ENCODE data around the gene PHETA2.

Gene PHETA2, protein sequence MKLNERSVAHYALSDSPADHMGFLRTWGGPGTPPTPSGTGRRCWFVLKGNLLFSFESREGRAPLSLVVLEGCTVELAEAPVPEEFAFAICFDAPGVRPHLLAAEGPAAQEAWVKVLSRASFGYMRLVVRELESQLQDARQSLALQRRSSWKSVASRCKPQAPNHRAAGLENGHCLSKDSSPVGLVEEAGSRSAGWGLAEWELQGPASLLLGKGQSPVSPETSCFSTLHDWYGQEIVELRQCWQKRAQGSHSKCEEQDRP

DNA sequence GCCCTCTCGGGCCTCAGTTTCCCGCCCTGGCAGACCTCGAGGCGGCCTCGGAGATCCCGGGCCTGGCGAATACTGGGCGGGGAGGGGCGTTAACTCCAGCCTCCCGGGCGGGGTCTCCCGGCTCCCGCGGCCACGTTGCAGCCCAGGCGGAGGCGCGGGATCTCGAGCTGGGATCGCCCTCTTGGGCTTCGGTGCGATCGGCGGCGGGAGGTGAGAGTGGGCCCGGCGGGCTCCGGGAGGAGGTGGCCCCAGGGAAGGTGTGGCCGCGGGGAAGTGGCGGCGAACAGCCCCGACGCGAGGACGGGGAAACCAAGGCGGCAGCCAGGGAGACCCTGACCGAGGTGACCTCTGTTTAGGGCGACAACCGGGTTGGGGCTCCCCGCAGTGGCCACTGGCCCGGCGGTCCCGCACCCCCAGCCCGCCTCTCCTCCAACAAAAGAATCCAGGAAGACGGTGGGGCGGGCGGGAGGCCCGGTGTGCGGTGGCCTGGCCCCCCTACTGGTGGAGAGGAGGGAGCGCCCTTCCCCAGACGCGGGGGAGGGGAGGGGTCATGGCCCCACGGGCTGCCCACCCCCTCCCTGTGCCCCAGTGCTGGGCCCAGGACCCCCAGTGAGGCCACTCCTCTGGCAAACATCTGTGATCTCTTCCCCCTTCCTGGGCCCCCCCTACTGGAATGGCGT, at the start of gene PHETA2:
Gene PHETA2 (plus strand): TSS at position 117 of the 680 bp plus-strand sequence. CDS start 3,046 bp downstream, outside the sequence.
- peak; percentile 43 for DNase-seq

DNA sequence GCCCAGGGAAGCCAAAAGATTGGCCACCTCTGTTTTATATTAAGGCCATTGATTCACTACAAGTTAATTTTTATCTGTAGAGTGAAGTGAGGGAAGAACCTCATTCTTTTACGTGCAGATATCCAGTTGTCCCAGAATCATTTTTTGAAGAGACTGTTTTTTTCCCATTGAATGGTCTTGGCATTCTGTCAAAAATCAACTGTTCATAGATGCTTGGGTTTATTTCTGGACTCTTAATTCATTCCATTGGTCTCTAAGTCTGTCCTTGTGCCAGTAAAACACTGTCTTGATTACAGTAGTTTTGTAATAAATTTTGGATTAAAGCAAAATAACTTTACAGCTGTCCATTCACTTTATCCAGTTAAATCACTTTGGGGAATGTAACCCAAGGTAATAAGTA, 48.6 kb upstream of the PHETA2 start:
- no peak for DNase-seq

DNA sequence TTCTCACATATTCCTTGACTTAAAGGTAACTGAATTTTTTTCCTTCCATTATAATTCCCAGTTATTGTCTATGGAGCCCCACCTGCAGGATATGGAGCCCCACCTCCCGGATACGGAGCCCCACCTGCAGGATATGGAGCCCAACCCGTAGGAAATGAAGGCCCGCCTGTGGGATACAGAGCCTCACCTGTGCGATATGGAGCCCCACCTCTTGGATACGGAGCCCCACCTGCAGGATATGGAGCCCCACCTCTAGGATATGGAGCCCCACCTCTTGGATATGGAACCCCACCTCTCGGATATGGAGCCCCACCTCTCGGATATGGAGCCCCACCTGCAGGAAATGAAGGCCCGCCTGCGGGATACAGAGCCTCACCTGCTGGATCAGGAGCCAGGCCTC, 47.3 kb upstream of the PHETA2 start:
- no peak for DNase-seq

DNA sequence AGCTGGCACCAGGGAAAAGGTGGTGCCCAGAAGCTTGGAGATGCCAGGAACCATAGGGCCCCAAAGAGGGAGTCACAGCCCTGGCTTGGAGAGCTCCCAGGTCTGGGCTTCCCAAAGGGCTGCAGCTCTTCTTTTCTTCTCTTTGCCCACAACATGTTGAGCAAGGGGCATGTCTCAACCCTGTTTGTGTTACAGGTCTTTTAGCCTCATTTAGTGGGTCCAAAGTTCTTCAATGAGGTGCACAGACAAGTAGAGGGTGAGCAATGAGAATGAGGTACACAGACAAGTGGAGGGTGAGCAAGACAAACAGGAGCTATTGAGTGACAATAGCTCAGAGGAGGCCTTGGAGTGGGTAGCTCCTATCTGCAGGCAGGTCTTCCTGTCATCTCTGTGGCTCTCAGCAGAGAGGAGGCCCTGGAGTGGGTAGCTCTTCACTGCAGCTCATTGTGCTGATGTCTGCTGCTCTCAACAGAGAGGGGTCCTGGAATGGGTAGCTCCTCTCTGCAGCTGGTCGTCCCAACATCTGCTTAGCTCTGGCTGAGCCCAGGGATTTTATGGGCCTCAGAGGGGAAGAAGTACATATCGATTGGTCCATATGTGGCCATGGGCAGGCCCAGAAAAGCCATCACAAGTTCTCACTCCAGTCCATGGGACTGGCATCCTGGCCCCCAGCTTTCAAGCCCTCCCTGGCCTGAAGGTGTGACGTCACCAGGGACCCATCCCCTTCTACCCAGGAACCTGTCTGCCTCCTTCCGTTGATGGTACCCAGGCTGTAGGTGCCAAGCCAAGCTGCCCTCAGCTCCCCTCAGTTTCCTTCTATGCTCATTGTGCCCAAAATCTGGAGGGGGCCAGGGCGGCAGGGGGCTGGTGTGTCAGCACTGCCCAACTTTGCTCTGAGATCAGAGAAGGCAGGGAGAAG, 40.5 kb upstream of the PHETA2 start:
- no peak for DNase-seq

DNA sequence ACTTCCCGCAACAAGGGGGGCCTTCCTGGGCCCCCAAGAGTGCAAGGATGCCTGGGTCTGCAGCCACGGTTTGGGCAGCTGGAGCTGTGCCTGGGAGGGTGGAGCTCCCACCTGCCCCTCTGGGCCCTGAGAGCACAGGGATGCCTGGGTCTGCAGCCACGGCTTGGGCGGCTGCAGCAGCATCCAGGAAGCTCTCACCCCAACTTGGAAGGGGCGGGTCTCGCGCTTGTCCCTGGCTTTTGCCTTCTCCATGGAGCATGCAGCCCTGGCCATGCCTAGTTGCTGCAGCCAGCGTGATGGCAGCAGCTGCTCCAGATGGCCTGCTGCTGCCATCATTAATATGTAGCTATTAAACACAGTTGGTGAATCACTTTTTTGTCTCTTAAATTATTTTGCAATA, 38.8 kb upstream of the PHETA2 start:
- no peak for DNase-seq

DNA sequence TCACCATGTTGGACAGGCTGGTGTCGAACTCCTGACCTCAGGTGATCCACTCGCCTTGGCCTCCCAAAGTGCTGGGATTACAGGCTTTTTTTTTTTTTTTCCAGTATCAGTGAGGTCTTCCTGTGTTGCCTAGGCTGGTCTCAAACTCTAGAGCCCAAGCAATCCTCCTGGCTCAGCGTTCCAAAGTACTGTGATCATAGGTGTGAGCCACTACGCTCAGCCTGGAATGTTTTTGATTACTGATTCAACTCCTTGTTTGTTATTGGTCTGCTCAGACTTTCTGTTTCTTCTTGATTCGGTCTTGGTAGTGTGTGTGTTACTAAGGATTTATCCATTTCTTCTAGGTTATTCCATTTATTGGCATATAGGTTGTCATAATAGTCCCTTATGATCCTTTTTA, 34.8 kb upstream of the PHETA2 start:
- no peak for DNase-seq

DNA sequence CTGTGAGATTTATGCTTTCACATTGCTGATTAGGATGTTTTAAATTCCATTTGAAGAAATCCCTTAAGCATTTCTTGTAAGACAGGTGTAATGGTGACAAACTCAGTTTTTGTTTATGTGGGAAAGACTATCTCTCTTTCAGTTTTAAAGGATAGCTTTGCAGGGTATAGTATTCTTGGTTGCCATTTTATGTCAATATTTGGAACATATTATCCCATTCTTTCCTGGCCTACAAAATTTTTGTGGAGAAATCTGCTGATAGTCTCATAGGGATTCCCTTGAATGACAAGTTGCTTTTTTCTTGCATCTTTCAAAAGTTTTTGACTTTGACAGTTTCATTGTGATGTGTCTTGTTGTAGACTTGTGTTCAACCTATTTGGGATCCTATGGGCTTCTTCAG, 32.3 kb upstream of the PHETA2 start:
- no peak for DNase-seq

DNA sequence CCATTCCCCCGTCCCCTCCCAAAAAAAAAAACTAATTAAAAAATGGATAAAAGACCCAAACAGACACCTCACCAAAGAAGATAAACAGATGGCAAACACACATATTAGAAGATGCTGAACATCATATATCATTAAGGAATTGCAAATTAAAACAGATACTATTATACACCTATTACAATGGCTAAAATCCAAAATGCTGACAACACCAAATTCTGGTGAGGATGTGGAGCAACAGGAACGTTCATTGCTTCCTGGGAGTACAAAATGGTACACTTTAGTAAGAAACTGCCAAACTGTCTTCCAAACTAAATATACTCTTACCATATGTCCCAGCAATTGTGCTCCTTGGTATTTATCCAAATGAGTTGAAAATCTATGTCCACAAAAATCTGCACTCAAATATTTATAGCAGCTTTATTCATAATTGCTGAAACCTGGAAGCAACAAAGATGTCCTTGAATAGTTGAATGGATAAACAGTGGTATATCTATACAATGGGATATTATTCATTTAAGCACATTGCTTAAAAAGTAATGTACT, 23.3 kb upstream of the PHETA2 start:
- DNase-seq = no peak

DNA sequence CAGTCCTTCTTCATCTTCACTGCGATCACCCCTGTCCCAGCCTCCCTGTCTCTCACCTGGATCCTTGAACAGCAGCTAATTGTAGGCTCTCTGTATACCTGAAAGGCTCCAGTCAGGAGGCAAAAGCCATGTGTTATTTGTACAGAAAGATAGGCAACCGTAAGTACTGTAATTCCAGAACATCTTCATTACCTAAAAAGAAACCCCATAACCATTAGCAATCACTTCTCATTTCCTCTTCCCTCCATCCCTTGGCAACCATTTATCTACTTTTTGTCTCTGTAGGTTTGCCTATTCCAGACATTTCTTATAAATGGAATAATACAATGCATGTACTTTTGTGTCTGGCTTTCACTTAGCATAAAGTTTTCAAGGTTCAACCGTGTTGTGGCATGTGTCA, 21.3 kb upstream of the PHETA2 start:
- no peak for DNase-seq

DNA sequence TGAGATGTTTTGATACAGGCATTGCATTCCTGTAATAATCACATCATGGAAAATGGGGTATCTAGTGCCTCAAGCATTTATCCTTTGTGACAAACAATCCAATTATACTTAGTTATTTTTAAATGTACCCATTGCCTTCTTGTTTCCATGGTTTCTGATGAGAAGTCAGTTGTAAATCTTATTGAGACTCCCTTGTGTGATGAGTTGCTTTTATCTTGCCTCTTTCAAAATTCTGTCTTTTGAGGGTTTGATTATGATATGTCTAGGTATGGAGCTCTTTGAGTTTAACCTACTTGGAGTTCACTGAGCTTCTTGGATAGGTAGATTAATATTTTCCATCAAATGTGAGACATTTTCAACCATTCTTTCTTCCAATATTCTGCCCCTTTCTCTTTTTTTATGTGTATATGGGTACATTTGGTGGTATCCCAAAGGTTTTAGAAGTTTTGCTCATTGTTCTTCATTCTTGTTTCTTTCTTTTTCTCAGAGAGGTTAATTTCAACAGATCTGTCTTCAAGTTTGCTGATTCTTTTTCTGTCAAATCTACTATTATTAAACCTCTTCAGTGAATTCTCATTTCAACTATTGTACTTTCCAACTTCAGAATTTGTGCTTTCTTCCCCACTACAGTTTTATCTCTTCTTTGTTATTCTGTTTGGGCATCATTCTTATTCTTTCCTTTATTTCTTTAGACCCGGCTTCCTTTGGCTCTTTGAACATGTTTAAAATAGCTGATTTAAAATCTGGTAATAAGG, 17.1 kb upstream of the PHETA2 start:
- DNase-seq = no peak

DNA sequence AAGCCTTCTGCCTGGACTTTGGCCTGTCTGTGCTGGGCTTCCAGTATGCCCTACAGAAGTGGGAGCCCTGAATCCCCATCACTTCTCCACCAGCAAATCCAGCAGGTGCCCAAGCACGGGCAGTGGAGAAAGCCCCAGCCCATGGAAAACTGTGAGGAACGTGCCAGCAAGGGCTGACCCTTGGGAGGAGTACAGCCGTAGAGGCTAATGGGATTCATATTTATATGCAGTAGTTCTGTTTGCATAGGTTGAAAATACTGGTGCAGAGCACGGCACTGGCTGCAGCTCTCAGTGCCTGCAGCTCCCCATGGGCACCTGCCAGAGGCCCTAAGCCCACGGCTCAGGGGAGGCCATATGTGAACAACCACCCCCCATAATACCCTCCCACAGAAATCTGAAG, 13.6 kb upstream of the PHETA2 start:
- DNase-seq = no peak

DNA sequence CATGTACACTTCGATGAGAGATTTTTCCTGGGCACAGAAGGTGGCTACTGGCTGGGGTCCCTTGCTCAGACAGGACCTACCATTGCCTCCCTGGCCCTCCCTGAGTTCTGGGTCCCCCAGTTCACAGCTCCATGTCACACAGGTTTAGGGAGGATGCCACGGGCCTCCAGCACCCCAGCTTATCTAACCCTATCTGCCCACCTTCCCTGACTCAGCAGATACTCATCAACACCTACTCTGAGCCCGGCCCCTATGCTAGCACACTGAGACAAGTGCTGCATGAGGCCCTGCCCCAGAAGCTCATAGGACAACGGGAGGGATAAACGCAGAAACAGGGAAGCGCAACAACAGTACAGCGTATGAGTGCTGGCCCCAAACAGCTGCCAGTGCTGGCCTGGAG, 13.0 kb upstream of the PHETA2 start:
- DNase-seq = no peak

DNA sequence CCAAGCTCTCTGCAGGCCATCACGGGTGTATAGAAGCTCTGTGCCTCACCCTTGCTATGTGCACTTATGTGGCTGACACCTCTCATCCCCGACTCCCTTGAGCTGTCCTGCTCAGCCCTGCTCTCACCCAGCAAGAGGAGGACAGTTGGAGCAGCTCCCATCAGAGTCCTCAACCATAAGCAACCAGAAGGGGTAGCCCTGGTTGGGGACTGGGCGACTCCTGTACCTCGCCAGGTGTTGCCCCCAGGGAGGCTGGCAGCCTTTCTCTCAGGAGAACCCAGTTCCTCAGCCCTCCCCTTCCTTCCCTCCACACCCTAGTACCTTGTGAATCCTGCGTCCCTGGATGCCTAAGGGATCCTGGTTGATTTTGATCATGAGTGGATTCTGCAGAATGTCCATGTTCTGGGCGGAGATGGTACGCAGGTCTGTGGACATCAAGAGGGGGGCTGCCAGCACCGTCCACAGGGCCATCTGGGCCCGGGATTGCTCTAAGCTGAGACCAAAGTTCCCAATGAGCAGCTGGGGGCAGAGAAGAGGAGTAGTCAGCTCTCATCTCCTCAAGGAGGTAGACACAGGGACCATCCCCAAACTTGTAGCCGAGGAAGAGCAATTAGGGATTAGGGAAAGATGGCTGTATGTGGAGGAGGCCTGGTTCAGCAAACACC, 11.4 kb upstream of the PHETA2 start:
- DNase-seq = no peak

DNA sequence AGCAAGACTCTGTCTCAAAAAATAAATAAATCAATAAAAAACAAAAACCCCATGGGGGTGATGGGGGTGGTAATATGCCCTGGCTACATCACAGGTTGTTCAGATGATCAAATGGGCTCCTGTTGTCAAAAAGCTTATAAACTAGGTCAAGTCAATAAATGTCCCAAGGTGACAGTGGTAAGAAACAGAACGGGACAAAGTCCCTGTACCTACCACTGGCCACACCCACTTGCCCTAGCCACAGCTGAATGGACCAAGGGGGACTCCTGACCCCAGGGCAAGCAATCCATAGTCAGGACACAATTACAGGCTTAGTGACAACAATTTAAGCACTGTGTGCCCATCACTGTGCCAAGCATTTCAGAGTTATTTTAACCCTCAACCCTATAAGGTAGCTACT, 9.4 kb upstream of the PHETA2 start:
- no peak for DNase-seq

DNA sequence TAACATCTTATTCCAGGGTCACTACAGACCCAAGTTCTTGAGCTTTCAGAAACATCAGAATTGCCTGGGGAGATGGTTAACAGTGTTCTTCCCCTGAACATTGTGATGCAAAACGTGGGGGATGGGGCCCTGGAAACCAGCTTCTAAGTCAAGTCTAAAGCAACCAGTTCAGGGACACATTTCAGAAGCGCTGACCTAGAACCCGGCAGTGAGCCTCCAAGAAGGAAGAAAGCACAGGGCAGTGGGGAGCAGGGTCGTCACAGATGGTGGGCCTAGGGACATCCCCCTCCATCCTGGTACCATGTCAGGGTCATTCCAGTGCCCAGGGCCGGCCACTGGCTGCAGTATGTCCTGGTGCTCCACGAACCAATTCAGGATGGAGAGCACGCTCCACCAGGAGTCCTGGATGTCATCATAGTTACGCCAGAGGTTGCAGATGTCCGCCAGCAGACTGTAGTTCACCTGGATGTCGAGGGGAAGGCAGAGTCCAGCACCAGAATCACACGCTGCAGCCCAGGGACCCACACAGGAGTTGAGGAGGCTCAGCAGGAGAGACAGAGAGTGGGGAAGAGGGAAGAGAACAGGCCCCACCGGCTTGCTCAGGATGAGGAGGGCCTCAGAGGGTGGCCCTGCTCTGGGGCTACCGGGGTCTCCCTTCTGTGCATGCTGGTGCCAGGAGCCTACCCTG, 8.5 kb upstream of the PHETA2 start:
- no peak for DNase-seq

DNA sequence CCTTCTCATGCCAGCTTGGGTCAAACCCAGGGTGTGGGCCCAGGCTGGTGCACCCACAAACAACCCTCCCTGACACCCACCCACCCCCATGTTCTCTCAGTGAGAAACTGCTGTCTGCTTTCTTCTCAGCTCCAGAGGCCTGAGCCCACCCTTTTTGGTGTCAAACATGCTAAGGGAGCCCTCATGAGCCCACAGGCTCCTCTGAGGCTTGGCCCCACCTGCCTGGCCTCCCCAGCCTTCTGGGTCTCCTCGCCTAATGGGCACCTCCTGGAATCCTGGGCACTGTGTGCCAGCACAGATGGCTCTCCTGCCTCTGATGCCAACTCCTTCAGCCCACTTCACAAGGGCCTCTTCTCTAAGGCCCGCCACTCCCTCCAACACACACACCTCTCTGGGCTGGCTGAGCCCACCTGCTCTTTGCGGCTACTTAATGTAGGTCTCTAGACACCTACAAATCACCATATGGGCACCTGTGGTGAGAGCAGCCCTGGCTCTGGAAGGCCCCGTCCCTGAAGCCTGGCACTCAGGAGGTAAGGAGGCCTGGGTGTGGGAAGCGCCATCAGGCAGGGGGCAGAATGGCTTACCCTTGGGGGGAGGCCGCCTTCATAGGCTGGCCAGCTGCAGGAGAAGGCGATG, 7.8 kb upstream of the PHETA2 start:
- DNase-seq = no peak

DNA sequence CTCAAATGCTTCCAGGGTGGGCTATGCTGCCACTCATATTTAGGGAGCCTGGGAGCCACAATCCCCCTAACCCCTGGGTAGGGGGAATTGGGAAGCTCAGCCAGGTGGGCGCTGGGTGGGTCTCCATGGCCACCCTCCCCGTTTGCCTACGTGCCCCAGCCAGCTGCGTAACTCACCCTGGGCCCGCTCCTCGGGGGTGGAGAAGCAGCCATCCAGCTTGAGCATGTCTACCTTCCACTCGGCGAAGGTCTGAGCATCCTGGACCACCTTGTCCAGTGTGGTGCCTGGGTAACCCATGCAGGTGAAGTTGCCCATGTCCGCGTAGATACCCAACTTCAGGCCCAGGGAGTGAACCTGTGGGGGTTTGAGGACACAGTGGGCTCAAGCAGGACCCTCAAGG, 7.1 kb upstream of the PHETA2 start:
- DNase-seq = no peak

DNA sequence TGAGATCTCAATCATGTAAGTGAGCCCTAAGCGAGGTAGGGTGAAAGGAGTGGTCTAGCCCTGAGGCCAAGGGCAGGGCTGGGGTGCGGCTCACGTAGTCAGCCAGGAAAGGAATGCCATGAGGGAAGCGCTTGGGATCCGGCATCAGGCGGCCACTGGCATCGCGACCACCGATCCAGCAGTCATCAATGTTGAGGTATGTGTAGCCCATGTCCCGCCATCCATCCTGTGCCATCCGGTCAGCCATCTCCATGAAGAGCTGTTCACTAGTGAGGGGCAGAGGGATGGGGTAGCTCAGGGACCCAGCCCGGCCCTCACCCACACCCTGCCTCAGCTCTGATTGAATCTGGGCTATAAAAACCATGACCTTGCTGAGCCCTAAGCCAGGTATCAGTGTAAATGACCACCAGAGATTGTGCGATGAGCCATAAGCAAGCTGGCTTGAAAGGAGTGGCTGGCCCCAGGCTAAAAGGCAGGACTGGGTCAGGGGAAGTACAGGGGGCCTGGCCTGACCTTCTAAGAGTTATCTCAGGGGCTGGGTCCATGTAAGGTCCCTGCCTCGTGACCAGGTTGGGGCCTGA, 6.3 kb upstream of the PHETA2 start:
- no peak for DNase-seq

DNA sequence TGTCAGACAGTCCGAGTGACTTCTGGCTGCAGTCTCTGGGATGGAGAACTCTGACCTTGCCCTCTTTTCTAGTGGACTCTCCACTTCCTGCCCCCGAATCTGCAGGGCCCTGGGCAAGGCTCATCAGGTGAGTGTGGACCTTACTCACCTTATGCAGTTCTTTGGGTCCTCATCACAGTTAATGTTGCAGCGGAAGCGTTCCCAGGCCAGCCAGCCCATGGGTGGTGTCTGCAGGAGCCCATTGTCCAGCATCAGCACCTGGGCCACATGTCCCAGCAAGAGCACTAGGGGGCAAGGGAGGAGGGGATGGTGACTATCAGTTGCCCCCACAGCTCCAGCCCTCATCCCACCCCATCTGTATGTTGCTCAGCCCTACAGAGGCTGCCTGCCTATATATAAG, 5.8 kb upstream of the PHETA2 start:
- no peak for DNase-seq

DNA sequence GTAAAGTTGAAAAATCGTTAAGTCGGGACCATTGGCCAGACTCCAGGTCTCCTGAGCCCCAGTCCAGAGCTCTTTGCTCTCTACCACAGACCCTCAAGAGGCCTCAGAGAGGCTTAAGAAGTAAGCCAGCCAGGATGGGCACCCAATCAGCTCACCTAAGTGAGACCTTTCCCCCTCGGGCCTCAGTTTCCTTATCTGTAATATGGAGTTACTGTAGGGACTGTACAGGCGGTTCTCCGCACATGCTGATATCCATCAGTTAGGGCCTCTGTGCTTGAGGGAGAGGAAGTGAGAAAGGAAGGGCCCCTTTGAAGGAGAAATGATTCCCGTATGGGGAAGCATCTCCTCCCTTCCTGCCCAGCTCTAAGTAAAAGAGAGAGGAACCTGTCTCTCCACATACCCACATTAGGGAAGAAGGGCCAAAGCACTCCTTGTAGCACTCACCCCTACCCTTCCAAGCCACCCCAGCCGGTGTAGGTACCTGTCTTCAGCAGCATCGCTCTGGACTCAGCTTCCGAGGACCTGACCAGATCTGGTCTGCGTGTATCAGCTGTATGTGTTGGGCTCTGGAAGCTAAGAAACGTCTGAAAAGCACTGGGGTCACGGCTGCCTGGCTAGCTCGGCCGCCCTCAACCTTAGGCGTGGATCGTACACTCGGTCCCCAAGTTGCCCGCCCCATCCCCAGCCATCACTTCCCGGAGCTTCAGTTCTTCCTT, 4.1 kb upstream of the PHETA2 start:
- DNase-seq = no peak

Data from activated CD4-positive, alpha-beta T cell treated with anti-CD3 and anti-CD28 coated beads for 1 hour (primary cell).